ENCODE results near the gene HIPK2. TPM values are rescaled to one million over a fixed set of nuclear protein-coding genes. Genes with fewer than 3 reads are reported as not detected.

Gene HIPK2
- total and polyA plus RNA-seq, 10 of the 15 experiments (the other 5 are each of a cell fraction or from before 2014, with no cell fraction given), result 1.7 to 39.0 (median 9.4) TPM

- ChIA-PET SMC1A (ENCODE audit: uncharacterized antibody, unreplicated experiment) (interaction anchor here (0.9 to 3.4 kb wide), 5 partner anchors 9 to 81 kb away, joined by 3 to 19 read pairs (median 3); no protein-coding TSS in a partner anchor), POLR2A (no interaction called here), RAD21 (ENCODE audit: unreplicated experiment) (interaction anchor here (1.3 to 2.0 kb wide), 2 partner anchors 9 to 16 kb away, joined by 3 to 5 read pairs; no protein-coding TSS in a partner anchor), CTCF (interaction anchor here (1.1 to 3.2 kb wide), 3 partner anchors 8 to 17 kb away, joined by 4 to 21 read pairs (median 6); no protein-coding TSS in a partner anchor)
- ATAC-seq (no peak), FAIRE-seq (no peak), DNase-seq (ENCODE audit: low read depth, low spot score) (no peak)
- Histone ChIP-seq H2AFZ (ENCODE audit: control insufficient read depth, low read depth, low read length) (no peak overlapping the region), H3K79me2 (ENCODE audit: control insufficient read depth, insufficient read depth, low read length) (no peaks in the 10 kb centered on the region), H3K4me1 (ENCODE audit: control insufficient read depth, insufficient read depth, low read length) (no peaks in the 10 kb centered on the region), H3K4me2 (ENCODE audit: control insufficient read depth, insufficient read depth) (no peak overlapping the region), H4K20me1 (ENCODE audit: control insufficient read depth, insufficient read depth) (no peaks in the 10 kb centered on the region), H3K9me3 (replicated peaks; ENCODE audit: control insufficient read depth, insufficient read depth, low read length) (no peaks in the 10 kb centered on the region), H3K27ac (ENCODE audit: control insufficient read depth, insufficient read depth) (no peak overlapping the region), H3K27me3 (replicated peaks in 1 of 2; ENCODE audit: control insufficient read depth in 2 of 2, insufficient read depth in 2 of 2, low read length in 1 of 2) (no peaks in the 10 kb centered on the region), H3K9ac (ENCODE audit: control insufficient read depth, insufficient read depth, low read length) (no peak overlapping the region), H3K4me3 (no peak overlapping the region), H3K36me3 (ENCODE audit: control insufficient read depth in 2 of 2, insufficient read depth in 2 of 2, low read length in 1 of 2) (peaks cover 0 to 2% of the 10 kb centered on the region in 2 experiments; a peak in 1 of 4 replicates)
- intact Hi-C loops (cut with micrococcal nuclease; ENCODE audit: unreplicated experiment), result no loop called here
- no TSS peak for BruUV-seq (replicated peaks)
- in situ Hi-C loops (cut with MboI), result no loop called here
- WGBS (ENCODE audit: insufficient coverage, insufficient replicate concordance, low lambda C conversion rate, missing lambda C conversion rate), result 93% methylated on average over 11 of the region's 11 CpGs
- TF ChIP-seq NKRF (conservative IDR thresholded peaks at IDR 0.05) (no peak), PML (IDR thresholded peaks at IDR 0.05; ENCODE audit: low read length) (no peak), IRF4 (IDR thresholded peaks at IDR 0.05; ENCODE audit: low read depth, low read length) (no peak), ZNF687 (IDR thresholded peaks at IDR 0.05) (no peak), CTCF (IDR thresholded peaks at IDR 0.05 in 2 of 3, conservative IDR thresholded peaks at IDR 0.05 in 1 of 3; ENCODE audit: control insufficient read depth in 2 of 3, extremely low read depth in 1 of 3, insufficient read depth in 1 of 3, low read depth in 3 of 3, low read length in 3 of 3) (no peak), ZNF384 (IDR thresholded peaks at IDR 0.05; ENCODE audit: borderline replicate concordance, low read depth, low read length) (no peak), ZNF24 (IDR thresholded peaks at IDR 0.05) (no peak), SMC3 (IDR thresholded peaks at IDR 0.05; ENCODE audit: borderline replicate concordance, low read length) (no peak), E4F1 (IDR thresholded peaks at IDR 0.05; ENCODE audit: borderline replicate concordance, partially characterized antibody) (no peak)
Observed at GRCh38 chr7:139663608-139664177, 114.1 kb downstream of the HIPK2 start.

All from GM12878 (cell line).